Colonic mucosa (tissue), 4 donors: Measurements from ENCODE around the gene LIPT1. TPM values are rescaled to one million over a fixed set of nuclear protein-coding genes. Genes with fewer than 3 reads are reported as not detected.
"Not testable (repeated sequence)": the region's sequence is repeated elsewhere in the genome, so short reads cannot be mapped to it uniquely, and the experiment has no call there.

Source experiments
- DNase-seq: peaks from one replicate; pipeline ENCODE4 v3.0.0-alpha.2; 2020
- H3K27ac ChIP-seq: fragments of 200-600 bp; one replicate; pipeline ENCODE4 v1.8.0; 2021
- H3K27me3 ChIP-seq: fragments of 200-600 bp; one replicate; pipeline ENCODE4 v1.8.0; 2021
- H3K36me3 ChIP-seq: fragments of 200-600 bp; one replicate; pipeline ENCODE4 v1.8.0; 2021
- H3K4me1 ChIP-seq: fragments of 200-600 bp; one replicate; pipeline ENCODE4 v1.8.0; 2021; ENCODE audit warnings: mild to moderate bottlenecking
- H3K4me3 ChIP-seq: fragments of 200-600 bp; one replicate; pipeline ENCODE4 v1.8.0; 2021
- H3K9ac ChIP-seq, 2 donors: one replicate each; pipeline ENCODE4 v1.7.0; 2013; ENCODE audit warnings: control low read depth in 2 of 2, low read depth in 2 of 2, low read length in 2 of 2
- H3K9me3 ChIP-seq: fragments of 200-600 bp; one replicate; pipeline ENCODE4 v1.8.0; 2021
- CTCF ChIP-seq: fragments of 200-600 bp; IDR thresholded peaks from one replicate; pipeline ENCODE4 v1.8.0; 2022; ENCODE audit warnings: antibody characterized with exemption, mild to moderate bottlenecking
- intact Hi-C: fragments of 100-400 bp; cut with DNase I; formaldehyde crosslinking; loops from one replicate; pipeline ENCODE4 v1.14.1; 2022
- total RNA-seq, 2 donors: library from RNA; stranded (reverse); fragmentation: NEBNext Ultra II Directional in 1 of 2; extraction: Animal tissue kit (Norgen Biotek cat#: 25700) in 1 of 2; gene quantifications; one replicate each; pipeline ENCODE4 v1.2.1, GENCODE V29; 2021
- donor health status: healthy.
- donor health status: DM: no; HTN: no; CAD: no.
- donor health status: DM: no; HTN: no; CAD: no.

The LIPT1 gene
- total RNA-seq, 2 donors from 2014 or later, result 6.2 to 6.3 TPM

GRCh38 chr2:99127981-99128380, 26.8 kb upstream of the LIPT1 start:
- Histone ChIP-seq H3K9me3 (no peaks in the 10 kb centered on the region), H3K4me1 (no peaks in the 10 kb centered on the region), H3K9ac (no peak overlapping the region), H3K27me3 (no peaks in the 10 kb centered on the region), H3K4me3 (no peak overlapping the region), H3K36me3 (no peaks in the 10 kb centered on the region), H3K27ac (no peak overlapping the region)
- DNase-seq, result no peak
- TF ChIP-seq CTCF, result no peak
- intact Hi-C loops, result no loop called here

- H3K9ac ChIP-seq, H3K27me3 ChIP-seq, DNase-seq, H3K9me3 ChIP-seq, H3K27ac ChIP-seq, H3K36me3 ChIP-seq, intact Hi-C loops, H3K4me1 ChIP-seq, H3K4me3 ChIP-seq: not testable (repeated sequence)
Measured at GRCh38 chr2:99135044-99135556, 19.7 kb upstream of the LIPT1 start.

DNA sequence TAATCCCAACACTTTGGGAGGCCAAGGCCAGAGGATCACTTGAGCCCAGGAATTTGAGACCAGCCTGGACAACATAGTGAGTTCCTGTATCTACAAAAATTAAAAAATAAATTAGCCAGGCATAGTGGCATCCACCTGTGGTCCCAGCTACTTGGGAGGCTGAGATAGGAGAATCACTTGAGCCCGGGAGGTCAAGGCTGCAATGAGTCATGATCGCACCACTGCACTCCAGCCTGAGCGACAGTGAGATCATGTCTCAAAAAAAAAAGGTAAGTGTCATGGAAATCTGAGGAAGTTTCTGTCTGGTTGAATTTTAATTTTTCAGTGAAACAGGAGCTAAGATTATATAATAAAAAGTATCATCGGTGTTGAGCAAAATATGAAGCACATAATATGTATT, 15.8 kb upstream of the LIPT1 start:
- intact Hi-C loops, result no loop called here
- H3K27me3 ChIP-seq, result no peaks in the 10 kb centered on the region
- TF ChIP-seq CTCF, result no peak

DNA sequence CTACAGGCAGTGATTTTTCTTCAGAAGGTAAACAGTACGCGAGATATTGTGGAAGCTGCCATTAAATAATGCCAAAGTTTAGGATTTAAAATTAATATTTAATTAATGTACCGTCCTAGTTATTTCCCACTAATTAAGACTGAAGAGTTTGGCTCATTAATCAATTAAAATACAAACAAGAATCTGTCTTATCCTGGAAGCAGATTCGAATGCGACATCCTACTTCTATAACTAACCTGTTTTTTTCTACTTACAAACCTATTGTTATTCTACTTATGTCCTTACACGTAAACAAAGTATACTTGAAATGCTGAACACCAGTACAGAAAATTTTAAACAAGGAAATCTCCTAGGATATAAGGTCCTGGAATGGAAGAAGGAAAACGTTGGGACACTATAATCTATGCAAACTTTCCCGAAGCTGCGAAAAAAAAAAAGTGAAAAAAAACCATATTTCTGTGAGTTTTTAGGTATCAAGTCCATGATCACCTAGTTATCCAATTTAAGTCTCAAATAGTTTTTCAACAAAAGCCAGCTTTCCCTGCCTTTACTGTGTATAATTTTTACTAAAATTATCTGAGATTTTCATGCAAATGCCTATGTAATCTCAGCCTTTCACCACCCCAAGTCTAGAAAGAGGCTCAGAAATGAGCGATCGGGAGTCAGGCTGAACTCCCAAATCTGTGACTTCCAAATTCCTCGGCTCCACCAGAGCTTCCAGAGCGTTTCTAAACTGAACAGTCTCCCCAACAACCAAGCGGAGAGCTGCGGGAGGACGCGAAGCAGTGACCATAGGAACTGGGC, 14.5 kb upstream of the LIPT1 start:
- H3K9ac ChIP-seq, result peak overlapping the region; percentile 87 to 89
- H3K9me3 ChIP-seq, result no peaks in the 10 kb centered on the region
- TF ChIP-seq CTCF, result no peak
- intact Hi-C loops, result no loop called here
- no peaks in the 10 kb centered on the region for H3K4me1 ChIP-seq
- no peaks in the 10 kb centered on the region for H3K27me3 ChIP-seq
- H3K36me3 ChIP-seq, result no peaks in the 10 kb centered on the region
- peak overlapping the region; percentile 68 for H3K4me3 ChIP-seq
- H3K27ac ChIP-seq, result peak overlapping the region; percentile 90
- no peak for DNase-seq

More for the DNA sequence above, 15.8 kb upstream of the LIPT1 start:
- Histone ChIP-seq H3K27ac (no peak overlapping the region), H3K4me1 (no peaks in the 10 kb centered on the region), H3K9ac (no peak overlapping the region), H3K36me3 (no peaks in the 10 kb centered on the region), H3K9me3 (no peaks in the 10 kb centered on the region), H3K4me3 (no peak overlapping the region)
- no peak for DNase-seq

DNA sequence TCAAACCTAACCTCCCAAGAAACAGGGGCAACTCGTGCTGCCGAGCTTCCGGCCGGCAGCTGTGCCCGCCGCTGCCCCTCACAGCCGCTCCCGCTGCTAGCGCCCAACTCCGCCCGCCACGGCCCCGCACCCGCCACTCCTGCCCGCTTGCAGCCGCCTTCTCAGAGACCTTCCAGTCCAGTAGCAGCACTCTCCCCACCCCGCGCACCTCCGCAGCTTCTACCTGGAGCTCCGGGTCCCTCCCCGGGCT, 14.0 kb upstream of the LIPT1 start:
- no peaks in the 10 kb centered on the region for H3K4me1 ChIP-seq
- H3K9me3 ChIP-seq, result no peaks in the 10 kb centered on the region
- H3K9ac ChIP-seq, result peak overlapping the region; percentile 87 to 89
- DNase-seq, result no peak
- intact Hi-C loops, result no loop called here
- TF ChIP-seq CTCF, result no peak
- H3K27ac ChIP-seq, result peak overlapping the region; percentile 90
- no peaks in the 10 kb centered on the region for H3K27me3 ChIP-seq
- no peaks in the 10 kb centered on the region for H3K36me3 ChIP-seq
- H3K4me3 ChIP-seq, result peak overlapping the region; percentile 68
